ACHN (cell line): ENCODE measurements around the gene HOXD3.

Source experiments
- DNase-seq: peaks from one replicate; pipeline ENCODE4 v3.0.0-alpha.2; 2015
- in situ Hi-C: cut with HindIII; loops from 2 replicates; pipeline ENCODE4 v1.10.0; 2017; ENCODE audit warnings: low sequenced_read_pairs, low pct_ligation_motif_present, low pct_unique_long_range_greater_than_20kb

HOXD3 gene

DNA sequence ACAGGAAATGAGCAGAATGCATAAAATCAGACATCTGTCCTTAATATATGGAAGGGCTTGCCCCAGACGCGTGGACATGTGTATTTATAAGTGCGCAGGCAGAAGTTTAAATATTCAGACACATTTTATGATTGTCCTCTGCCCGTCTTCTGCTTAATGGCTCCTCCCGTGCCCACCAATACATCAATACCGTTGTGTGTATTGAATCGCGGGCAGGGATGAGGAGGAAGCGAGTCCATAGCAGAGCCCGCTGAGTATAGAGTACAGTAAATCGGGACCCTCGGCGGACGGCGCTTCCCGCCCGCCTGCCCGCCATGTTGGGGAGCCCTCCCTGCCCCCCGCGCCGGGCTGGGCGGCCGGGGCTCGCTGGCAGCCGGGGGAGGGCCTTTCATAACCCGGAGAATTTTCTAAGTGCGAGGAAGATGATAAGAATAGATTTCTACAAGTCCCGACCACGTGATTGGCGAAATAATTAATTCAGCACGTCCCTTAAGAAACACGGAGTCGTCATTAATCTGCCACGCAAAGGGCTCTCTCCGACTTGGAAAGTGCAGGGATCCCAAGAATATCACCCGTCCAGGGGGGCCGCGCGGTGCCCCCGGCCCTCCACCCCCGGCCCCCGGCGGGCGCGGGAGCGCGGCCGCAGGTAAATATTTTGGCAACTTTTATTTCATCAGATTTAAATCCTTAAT, at the start of gene HOXD3:
Gene HOXD3, plus strand, starts transcription at position 501 of the 692 bp plus-strand sequence. CDS start 11,808 bp downstream, outside the sequence.
- in situ Hi-C loops: no loop called here
- no peak for DNase-seq

DNA sequence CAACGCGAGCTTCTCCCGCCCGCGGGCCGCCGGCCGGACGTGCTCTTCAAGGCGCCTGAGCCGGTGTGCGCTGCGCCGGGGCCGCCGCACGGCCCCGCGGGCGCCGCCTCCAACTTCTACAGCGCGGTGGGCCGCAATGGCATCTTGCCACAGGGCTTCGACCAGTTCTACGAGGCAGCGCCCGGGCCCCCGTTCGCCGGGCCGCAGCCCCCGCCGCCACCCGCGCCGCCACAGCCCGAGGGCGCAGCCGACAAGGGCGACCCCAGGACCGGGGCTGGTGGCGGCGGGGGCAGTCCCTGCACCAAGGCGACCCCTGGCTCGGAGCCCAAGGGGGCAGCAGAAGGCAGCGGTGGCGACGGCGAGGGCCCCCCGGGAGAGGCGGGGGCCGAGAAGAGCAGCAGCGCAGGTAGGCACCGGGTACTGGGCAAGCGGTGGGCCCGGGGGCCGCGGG, 49.4 kb upstream of the HOXD3 start:
- DNase-seq: no peak
- in situ Hi-C loops: no loop called here

DNA sequence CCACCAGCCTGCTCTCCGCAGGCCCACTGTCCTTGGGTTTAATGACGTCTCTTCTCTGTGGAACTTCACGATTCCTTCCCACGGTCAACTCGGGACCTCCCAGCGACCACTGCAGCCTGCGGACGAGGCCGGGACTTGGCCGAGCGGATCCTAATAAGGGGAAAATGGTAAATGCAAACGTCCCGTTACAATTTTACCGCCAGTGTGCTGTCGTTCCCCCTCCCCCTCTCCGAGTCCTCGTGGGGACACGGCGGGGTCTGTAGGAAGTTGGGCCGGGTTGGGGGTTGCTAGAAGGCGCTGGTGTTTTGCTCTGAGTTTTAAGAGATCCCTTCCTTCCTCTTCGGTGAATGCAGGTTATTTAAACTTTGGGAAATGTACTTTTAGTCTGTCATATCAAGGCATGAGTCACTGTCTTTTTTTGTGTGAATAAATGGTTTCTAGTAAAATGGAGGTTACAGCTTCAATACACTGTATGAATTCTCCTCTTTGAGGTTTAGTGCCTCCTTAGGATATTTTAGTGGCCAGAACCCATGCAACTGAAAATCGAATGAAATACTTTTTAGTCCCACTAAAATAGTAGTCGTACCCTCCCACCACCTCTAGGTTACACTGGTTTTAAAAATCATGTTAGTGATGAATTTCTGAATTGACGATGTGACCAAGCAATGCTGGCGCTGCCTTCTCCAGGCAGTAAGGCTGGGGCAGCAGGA, 47.8 kb upstream of the HOXD3 start:
- in situ Hi-C loops: no loop called here
- no peak for DNase-seq

DNA sequence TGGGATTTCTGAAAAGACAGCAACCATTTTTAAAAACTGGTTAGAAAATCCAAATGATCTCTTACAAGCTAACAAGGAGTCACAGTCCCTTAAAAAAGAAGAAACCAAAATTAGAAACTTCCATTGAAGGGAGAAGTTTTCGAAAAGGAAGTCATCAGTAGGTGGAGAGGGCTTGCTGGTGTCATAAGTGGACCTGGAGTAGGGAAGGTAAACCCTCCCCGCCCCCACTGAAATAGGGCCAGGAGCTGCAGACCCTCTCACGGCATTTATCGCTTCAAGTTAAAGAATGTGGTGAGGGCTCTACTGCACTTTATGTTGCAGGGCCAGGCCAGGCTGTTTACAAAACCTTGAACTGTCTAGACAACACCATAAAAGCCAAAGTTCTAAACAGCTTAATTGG, 47.2 kb upstream of the HOXD3 start:
- no peak for DNase-seq
- in situ Hi-C loops: no loop called here

DNA sequence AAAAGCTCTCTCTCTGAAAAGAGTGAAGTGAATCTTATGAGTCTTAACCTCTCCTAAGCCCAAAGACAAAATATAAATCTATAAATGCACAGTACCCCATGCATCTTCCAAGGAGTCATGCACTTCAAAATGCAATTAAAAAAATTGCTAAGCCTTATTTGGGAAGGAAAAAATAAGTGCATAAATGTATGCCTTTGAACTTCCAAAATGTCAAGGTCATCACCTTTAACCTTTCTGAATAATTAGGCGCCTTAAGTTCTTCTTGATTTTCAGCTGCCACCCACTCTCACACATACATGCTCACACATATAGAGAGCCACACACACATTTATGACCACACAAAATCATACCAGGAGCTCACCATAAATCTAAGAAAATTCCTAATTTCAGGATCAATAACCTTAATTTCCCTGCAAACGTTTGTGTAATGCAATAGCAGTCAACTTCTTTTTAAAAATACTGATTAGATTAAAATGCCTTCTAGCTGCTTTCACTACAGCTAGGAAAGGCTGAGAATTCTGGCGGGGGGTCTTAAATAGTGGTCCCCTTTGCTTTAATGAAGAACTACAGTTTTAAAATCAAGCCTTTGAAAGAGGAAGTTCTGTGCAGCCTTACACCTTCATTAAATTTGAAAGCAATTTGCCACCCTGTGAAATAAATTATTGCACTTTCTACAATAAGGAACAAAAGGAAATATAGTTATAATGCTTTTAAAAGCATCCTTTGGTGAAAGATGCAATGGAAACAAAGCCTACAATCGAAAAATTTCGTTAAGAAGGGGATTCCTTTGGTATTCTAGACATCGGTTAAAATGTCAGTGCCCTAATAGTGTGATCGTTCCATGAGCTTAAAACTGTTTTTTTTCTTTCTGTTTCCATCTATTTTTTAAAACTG, 46.4 kb upstream of the HOXD3 start:
- DNase-seq: no peak
- in situ Hi-C loops: no loop called here

DNA sequence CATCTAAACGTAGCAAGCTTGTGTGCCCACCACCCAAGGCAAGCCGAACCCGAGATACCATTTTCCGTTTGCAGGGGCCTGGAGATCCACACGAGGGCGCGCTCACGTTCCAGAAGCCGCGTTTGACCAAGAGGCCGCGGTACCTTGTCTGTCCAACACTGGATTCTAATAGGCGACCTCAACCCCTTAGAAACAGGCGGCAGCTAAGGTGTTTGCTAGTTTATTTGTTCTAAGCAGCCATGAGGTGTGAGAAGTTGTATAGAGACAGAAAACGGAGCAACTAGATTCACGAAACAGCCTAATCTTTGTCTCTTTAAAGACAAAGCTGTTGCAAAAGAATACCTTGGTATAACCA, 45.8 kb upstream of the HOXD3 start:
- DNase-seq: peak; percentile 78
- in situ Hi-C loops: no loop called here

DNA sequence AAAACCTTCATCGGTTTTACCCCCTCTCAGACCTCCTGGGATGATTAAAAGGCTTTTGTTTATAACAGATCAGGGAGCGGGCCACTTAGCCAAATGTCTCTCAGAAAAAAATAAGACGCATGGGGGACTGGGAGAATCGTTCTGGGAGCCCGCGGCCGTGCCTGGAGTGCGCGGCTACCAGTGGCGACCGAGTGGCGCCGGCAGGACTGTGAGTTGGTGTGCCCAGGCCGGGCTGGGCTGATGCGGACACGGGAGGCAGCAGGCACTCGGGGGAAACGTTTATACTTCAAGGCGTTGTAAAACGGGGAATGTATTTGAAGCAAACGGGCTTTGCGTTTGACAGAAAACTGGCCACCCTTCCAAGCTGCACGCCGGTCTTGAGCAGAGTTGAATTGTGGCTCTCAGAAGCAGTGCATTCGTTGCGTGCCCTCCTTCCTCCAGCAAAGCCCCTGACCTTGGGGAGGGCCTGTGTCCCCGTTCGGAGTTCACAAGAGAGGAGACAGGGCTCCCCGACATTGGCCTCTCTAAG, 45.2 kb upstream of the HOXD3 start:
- in situ Hi-C loops: no loop called here
- no peak for DNase-seq

DNA sequence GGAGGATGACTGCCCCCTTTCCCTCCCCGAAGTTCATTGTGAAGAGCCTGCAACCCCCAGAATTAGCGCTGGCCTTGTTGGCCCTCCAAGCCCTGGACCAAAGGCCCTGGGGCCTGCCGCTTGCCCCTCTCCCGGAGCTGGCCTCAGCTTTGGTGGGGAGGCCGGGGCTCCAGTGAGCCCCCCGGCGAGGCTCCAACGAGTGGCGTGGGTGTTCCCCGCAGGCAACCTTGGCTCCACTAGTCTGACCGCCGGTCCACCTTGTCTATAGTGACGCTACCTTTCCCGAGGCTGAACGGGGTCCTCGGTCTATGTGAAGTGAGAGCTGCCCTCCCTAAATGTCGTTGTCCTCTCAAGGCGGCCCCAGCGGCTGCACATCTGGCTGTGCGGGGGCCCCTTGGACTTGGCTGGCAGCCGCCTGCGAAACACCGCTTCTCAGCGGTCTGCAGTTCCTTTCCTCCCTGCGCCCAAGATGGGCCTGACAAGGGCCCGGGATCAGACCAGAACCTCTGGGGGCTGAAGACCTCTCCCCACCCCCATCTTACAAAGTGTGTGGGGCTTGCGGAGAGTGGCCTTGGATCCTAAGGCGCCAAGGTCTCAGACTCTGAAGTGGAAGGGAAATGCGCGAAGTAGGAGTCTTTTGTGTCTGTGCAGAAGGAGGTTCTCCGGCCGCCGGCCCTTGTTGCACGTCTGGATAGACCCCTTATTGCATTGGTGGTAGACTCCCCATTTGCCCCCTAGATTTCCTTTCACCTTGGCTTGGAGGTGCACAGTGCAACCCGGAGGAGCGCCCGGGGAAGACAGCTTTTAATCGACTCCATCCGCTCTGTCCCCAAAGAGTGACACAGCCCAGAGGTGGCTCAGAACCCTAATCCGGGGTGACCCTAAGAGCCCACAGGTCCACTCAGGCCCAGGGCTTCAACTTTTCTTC, 44.5 kb upstream of the HOXD3 start:
- in situ Hi-C loops: no loop called here
- no peak for DNase-seq

DNA sequence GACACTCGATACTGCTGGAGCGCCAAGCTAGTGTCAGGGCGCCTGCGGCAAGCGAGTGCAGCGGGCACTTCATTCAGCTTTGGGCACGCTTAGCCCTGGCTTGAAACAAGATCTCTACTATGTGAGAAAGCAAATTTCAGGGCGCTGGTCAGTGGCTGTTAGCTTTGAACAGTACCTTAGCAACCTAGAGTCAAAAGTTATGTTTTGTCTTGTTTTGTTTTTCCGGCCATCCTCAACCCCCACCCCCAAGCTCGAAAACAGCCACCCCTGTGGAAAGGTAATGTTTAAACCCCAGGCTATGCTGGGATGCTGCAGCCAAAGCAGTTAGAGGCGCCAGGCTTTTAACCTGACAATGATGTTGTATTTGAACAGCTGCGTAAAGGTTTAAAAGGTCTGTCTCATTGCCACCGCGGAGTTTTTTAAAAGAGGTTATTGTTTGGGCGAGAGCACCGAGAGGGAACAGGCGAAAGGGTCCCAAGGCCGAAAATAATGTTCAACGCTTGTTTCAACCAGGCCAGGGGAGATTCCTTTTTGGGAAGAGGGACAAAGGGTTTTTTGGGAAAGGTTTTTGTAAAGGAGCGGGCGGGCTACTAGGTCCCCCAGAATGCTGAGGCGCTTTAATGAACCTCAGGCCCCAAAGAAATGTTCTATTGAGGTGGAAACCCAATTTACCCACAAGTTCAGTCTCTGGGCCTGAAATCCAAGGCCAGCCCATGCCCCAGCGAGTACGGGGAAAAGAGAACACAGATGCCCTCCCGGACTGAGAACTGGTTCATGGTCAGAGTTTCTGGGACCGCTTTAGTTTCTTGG, 42.8 kb upstream of the HOXD3 start:
- in situ Hi-C loops: no loop called here
- no peak for DNase-seq

DNA sequence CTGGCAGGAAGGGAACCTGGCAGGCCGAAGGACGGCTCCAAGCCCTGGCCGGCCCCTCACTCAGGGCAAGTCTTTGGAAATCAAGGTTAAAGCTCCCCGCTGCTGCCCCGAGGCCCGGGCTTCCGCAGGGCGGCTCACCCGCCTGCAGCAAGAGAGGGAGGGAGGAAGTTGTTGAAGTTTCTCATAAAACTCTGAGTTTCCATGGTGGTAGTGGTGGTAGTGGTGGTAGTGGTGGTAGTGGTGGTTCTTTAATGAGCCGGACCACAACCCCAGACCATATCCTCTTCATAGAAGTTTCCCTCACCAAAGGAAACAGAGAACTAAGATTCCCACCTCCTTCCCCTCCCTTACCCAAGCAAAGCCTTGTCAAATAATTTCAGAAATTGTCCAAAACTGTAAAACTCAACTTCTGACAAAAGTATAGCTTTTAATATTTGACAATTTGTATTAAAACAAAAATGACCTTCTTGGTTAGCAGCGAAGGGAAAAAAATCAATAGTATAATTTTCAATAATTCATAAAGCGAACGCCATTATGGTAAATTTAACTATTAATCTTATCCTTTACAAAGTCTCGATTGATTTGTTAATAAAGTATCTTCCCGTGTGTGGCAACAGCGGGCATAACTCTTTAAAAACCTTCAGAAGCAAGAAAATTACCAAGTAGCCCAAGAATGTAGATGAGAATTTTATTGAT, 42.0 kb upstream of the HOXD3 start:
- in situ Hi-C loops: no loop called here

DNA sequence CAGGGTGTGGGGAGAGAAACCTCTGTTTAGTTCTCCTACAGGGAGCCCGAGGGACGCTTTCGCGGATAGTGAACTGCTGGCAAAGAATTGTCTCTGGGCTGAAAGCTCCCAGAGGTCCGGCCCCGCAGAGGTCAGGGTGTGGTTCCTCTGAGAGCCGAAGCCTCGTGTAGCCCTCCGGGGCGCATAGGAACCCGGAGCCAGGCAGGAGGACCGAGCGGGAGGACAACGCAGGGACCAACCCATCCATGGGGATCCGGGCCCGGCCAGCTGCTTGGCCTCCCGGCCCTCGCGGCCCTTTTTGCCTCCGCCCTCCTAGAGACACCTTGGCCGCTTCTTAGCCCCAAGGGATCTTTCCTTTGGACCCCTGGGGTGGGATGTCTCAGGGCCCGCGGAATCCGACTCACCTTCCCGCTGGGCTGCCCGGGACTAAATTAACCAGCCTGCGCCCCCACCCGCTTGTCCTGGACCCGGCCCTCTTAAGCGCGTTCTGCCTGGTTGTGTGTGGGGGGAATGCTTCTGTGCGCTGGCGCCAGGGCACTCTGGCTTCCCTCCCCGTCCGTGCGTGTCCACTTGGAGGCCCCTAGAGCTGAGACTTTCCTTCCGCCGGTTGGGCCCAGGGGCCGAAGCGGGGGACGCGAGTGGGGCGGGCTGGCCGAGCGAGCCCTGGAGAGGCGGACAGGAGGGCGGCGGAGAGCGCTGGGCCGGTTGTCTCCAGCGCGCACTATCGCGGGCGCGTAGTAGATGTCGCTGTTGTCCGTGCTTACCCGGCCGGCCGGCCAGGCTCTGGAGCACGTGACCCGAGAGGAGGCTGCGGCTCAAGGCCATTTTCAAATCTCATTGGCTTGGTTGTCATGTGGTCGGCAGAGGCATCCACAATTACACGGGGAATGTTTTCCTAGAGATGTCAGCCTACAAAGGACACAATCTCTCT, 41.0 kb upstream of the HOXD3 start, which contains the start of gene HOXD10:
Gene HOXD10, plus strand, starts transcription at position 896 of the 931 bp plus-strand sequence. CDS start 56 bp downstream, outside the sequence.
- in situ Hi-C loops: no loop called here
- DNase-seq: peak; percentile 92

More for the DNA sequence above, 42.0 kb upstream of the HOXD3 start:
- no peak for DNase-seq

DNA sequence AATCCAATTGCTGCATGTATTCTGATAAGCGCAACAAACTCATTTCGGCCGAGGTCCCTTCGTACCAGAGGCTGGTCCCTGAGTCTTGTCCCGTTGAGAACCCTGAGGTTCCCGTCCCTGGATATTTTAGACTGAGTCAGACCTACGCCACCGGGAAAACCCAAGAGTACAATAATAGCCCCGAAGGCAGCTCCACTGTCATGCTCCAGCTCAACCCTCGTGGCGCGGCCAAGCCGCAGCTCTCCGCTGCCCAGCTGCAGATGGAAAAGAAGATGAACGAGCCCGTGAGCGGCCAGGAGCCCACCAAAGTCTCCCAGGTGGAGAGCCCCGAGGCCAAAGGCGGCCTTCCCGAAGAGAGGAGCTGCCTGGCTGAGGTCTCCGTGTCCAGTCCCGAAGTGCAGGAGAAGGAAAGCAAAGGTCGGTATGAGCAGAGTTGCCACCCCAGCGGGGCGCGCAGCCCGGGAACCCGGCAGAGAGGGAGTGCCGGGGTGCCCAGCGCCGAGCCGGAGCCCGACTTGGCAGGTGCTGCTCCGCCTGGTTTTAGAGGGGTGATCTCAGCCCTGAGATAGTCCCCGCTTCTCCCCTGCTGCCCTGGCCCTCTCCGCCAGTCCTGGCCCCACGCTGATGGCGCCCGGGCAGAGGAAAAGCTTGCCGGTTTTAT, 39.8 kb upstream of the HOXD3 start:
- in situ Hi-C loops: no loop called here

DNA sequence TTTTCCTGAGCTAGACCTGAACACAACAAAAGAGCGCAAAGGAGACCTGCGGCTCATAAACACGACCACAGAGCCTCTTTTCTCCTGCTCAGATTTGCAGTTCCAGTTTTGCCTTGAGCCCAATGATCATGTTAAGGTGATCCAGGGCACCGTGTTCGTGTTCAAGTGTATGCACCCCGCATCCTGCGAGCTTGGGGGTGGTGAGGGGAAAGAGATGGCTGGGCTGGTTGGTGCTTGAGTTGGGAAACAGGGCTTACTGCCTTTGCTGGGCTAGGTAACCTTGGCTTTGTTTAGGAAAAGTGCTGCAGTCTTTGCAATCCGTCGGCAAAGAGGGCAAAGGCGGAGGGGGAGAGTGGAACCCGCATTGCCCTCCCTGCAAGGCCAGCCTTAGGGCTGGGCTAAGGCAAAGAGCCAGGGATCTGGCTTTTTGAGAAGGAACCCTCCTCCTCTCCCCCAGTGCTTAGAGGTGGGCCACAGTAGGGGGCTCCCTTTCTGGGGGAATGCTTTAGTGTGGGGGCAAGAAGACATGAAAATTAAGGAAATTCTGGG, 39.2 kb upstream of the HOXD3 start:
- no peak for DNase-seq
- in situ Hi-C loops: no loop called here

More for the DNA sequence above, 39.8 kb upstream of the HOXD3 start:
- no peak for DNase-seq

DNA sequence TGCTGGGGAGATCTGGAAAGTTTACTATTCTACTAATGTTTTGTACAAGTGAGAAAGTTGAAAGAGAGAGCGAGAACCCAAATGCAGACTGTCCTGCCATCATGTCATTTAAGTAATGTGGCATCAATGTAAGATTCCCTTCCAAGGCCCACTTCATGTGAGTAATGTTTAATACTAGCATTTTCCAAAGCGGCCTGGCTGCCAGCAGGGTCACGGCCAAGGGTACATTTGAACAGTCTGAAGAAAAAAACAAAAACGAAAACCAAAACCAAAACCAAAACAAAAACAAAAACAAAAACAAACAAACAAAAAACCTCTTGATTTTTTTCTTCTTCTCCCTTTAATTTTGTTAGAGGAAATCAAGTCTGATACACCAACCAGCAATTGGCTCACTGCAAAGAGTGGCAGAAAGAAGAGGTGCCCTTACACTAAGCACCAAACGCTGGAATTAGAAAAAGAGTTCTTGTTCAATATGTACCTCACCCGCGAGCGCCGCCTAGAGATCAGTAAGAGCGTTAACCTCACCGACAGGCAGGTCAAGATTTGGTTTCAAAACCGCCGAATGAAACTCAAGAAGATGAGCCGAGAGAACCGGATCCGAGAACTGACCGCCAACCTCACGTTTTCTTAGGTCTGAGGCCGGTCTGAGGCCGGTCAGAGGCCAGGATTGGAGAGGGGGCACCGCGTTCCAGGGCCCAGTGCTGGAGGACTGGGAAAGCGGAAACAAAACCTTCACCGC, 38.3 kb upstream of the HOXD3 start:
- in situ Hi-C loops: no loop called here
- DNase-seq: no peak
